ENCODE measurements around the gene CDK14.

CDK14 gene

GRCh38 chr7:91243591-91244301 is 647.6 kb downstream of the CDK14 start:
- DNase-seq = no peak

- DNase-seq = no peak
Observed at GRCh38 chr7:91247500-91247899, 651.4 kb downstream of the CDK14 start.

GRCh38 chr7:91248996-91249395 is 652.9 kb downstream of the CDK14 start:
- no peak for DNase-seq

GRCh38 chr7:91249506-91250233 is 653.5 kb downstream of the CDK14 start:
- no peak for DNase-seq

- no peak for DNase-seq
Observed at GRCh38 chr7:91250706-91251105, 654.6 kb downstream of the CDK14 start.

- no peak for DNase-seq
Observed at GRCh38 chr7:91251877-91252276, 655.8 kb downstream of the CDK14 start.
